COR-L47 (cell line): Measurements from ENCODE around the gene ZXDB.
"Not testable (repeated sequence)": the region's sequence is repeated elsewhere in the genome, so short reads cannot be mapped to it uniquely, and the experiment has no call there.

Experiments used
- DNase-seq: peaks from one replicate; lab custom pipeline; 2025; lab: John Stamatoyannopoulos, UW

The ZXDB gene

GRCh38 chrX:57591284-57592159 lies at the start of gene ZXDB:
Gene ZXDB, plus strand, starts transcription at chrX:57592011. Its CDS starts 38 bp downstream, at chrX:57592049.
- not testable (repeated sequence) for DNase-seq

- no peak for DNase-seq
Measured at GRCh38 chrX:57565198-57565597, 26.6 kb upstream of the ZXDB start.

GRCh38 chrX:57573754-57574153 lies 18.1 kb upstream of the ZXDB start:
- DNase-seq = no peak

GRCh38 chrX:57582948-57583347 lies 8.9 kb upstream of the ZXDB start:
- not testable (repeated sequence) for DNase-seq

- DNase-seq = no peak
Measured at GRCh38 chrX:57583477-57583876, 8.3 kb upstream of the ZXDB start.

GRCh38 chrX:57586360-57586759 lies 5.5 kb upstream of the ZXDB start:
- no peak for DNase-seq

DNA sequence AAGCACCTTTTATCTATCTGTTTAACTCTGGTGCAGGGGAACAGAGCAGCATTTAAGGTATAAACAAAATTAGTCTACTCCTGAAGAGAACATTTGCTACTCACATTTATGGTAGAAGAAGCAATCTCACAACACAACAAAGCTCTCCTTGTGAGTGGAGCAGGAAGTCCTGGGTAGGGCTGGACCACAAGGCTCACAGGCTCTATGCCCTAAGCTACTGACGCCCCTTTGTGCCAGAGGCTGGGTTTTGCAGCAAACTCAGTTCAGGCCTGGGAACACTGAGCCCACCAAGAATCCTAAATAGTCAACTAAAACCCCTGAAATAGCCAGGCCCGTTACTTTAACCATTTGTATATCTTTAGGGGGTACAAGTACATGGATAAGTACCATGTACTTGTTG lies 4.7 kb upstream of the ZXDB start:
- DNase-seq = no peak

DNA sequence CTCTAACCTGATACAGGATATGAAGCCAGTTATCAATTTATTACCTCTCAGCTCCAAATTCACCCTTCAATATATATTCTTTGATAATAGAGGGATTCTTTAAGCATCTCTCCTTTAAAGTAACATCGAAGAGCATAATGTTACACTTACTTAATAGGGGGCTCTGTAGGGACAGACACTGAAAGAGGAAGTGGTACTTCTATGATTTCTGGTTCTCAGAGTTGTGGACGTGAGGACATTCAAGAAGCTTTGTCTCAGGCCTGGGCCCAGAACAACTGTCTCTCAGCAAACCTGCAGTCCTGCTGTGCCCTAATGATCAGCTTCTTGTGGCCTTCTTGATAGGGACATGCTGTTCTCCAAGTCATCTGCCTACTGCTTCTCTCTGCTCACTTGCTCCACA lies 4.2 kb upstream of the ZXDB start:
- DNase-seq = no peak

DNA sequence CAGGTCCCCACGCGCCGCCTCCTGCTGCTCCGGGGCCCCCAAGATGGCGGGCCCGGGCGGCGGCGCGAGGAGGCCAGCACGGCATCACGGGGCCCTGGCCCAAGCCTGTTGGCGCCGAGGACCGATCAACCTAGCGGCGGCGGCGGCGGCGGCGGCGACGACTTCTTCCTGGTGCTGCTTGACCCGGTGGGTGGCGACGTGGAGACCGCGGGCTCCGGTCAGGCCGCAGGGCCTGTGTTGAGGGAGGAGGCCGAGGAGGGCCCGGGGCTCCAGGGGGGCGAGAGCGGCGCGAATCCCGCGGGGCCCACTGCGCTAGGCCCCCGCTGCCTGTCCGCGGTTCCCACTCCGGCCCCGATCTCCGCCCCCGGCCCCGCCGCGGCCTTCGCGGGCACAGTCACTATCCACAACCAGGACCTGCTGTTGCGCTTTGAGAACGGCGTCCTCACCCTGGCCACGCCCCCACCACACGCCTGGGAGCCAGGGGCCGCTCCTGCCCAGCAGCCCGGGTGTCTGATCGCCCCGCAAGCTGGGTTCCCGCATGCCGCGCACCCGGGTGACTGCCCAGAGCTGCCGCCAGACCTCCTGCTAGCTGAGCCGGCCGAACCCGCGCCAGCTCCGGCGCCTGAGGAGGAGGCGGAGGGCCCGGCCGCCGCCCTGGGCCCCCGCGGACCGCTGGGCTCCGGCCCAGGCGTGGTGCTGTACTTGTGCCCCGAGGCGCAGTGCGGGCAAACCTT lies 516 bp downstream of the ZXDB start:
- not testable (repeated sequence) for DNase-seq

- DNase-seq = peak; percentile 19
Measured at GRCh38 chrX:57592894-57593215, 1.0 kb downstream of the ZXDB start.

DNA sequence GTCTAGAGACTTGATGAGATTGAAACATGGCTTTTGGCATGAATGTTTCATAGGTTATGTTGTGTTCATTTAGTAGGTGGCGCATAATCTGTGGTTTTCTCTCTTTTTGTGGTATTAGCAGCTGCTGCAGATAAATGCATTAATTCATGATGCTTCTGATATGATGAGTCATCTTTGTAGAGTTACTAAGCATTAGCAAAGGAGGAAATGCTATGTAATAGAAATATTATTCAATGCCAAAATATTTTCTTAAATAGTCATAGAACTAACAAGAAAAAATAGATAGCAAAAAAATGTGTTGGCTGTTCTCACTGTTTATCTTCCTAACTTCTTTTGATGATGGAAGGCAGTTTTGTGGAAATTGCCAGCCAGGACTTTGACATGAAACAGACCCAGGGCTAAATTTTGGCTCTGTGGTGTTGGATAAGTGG lies 3.6 kb downstream of the ZXDB start:
- no peak for DNase-seq

GRCh38 chrX:57596109-57596508 lies 4.3 kb downstream of the ZXDB start:
- no peak for DNase-seq

DNA sequence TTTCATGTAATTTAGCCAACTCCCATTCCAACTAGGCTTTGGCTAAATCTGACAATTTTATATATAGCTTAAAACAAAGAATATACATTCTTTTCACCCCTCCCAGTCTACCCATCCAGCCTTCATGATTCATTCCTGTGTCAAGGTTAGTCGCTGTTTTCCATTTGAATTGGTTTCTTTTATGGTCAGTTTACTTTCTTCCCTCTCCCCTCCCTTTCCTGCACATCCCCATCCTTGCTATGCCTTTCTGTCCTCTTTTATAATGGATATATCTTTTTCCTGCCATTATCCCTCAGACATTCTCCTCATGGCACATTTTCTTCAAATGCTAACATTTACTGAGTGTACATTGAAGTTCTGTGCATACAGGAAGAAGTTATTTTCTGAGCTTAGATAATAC lies 4.7 kb downstream of the ZXDB start:
- no peak for DNase-seq

- DNase-seq = no peak
Measured at GRCh38 chrX:57607295-57608187, 15.7 kb downstream of the ZXDB start.

DNA sequence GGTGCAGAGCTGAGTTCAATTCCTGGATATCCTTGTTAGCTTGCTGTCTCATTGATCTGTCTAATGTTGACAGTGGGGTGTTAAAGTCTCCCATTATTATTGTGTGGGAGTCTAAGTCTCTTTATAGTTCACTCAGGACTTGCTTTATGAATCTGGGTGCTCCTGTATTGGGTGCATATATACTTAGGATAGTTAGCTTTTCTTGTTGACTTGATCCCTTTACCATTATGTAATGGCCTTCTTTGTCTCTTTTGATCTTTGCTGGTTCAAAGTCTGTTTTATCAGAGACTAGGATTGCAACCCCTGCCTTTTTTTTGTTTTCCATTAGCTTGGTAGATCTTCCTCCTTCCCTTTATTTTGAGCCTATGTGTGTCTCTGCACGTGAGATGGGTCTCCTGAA lies 21.5 kb downstream of the ZXDB start:
- DNase-seq = not testable (repeated sequence)

- not testable (repeated sequence) for DNase-seq
Measured at GRCh38 chrX:57629438-57629837, 37.6 kb downstream of the ZXDB start.

DNA sequence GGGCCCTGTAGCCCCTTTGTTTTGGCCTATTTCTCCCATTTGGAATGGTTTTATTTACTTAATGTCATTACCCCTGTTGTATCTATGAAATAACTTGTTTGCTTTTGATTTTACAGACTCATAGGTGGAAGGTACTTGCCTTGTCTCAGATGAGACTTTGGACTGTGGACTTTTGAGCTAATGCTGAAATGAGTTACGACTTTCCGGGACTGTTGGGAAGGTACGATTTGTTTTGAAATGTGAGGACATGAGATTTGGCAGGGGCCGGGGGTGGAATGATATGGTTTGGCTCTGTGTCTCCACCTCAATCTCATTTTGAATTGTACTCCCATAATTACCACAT lies 48.8 kb downstream of the ZXDB start:
- no peak for DNase-seq

- DNase-seq = no peak
Measured at GRCh38 chrX:57641338-57641737, 49.5 kb downstream of the ZXDB start.

GRCh38 chrX:57643698-57644097 lies 51.9 kb downstream of the ZXDB start:
- DNase-seq = no peak

DNA sequence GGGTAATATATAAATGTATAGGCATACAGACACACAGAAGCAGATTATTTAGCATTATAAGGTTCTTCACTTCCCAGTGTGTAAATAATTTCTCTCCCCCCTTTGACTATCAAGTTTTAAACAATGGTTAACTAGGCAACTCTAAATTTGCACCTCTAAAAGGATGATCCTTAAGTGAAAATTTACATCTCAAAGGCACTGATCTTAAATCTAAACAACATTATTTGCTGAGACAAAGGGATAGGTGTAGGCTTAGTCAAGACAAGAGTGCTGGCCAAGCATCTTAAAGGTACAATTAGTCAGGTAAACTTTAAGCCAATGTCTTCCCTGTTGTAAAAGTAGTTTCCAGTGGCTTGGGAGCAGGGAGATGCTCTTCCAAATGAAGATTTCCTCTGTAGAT lies 55.2 kb downstream of the ZXDB start:
- no peak for DNase-seq
